GM06990 (cell line): Measurements from ENCODE around the gene C1GALT1C1.

ENCODE experiments used
- DNase-seq: peaks from one replicate; pipeline ENCODE4 v3.0.0-alpha.2; 2011; ENCODE audit not compliant: insufficient read length; ENCODE audit errors: extremely low read depth
- H3K27me3 ChIP-seq: replicated peaks from 2 replicates; pipeline ENCODE4 v1.6.0; 2011; ENCODE audit warnings: low read length; ENCODE audit not compliant: control insufficient read depth, insufficient read depth
- H3K36me3 ChIP-seq: 2 replicates; pipeline ENCODE4 v1.5.1; 2011; ENCODE audit warnings: low read length; ENCODE audit not compliant: control insufficient read depth, insufficient read depth
- H3K4me3 ChIP-seq: replicated peaks from 2 replicates; pipeline ENCODE4 v1.5.1; 2011; ENCODE audit warnings: low read depth, mild to moderate bottlenecking, control low read depth, low read length
- TF ChIP-seq, protein P1 (sequence below): IDR thresholded peaks from 2 replicates; pipeline ENCODE4 v1.5.1; 2011; ENCODE audit warnings: low read length, control low read depth, mild to moderate bottlenecking, inconsistent platforms; ENCODE audit not compliant: insufficient read depth, poor library complexity, severe bottlenecking

Gene C1GALT1C1

DNA sequence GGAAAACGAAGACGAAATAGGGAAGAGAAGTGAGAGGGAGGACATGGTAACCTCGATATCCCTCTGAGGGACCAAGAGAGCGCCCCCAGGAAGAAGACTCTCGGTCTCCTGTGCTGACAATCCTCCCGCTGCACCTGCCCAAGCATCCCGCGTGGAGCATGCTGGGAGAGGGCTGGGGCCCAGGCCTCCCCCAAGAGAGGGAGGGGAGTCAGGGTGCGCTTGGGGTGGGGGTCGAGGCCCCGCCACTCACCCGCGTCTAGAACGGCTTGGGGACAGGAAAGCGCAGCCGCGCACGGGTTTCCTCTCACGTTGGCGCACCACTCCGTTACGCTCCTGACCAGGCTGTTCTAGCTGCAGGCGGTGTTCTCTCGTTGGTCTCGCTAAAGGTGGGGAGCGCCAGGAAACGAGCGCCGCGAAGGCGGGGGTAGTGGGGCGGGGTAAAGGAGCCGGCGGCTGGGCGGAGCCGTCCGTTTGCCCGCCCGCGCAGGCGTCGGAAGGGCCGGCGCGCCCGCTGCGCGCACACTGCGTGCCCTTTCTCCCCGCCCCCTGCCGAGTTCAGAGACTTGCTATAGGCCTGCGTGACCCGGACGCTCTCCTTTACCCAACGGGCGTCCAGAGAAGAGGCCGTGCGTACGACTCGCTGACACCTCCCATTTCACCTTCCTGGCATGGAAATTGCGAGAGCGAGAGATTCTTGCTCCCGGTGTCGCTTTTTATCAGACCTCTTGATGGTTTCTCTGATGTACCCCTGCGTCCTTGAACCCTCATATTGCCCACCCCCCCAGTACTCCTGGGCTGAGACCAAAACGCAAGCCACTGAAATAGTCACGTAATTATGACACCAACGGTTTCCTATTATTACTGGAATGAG, at the start of gene C1GALT1C1:
Gene C1GALT1C1 (minus strand): TSS at position 388 of the 871 bp plus-strand sequence. CDS start 2,888 bp downstream, outside the sequence.
- TF ChIP-seq, protein P1, sequence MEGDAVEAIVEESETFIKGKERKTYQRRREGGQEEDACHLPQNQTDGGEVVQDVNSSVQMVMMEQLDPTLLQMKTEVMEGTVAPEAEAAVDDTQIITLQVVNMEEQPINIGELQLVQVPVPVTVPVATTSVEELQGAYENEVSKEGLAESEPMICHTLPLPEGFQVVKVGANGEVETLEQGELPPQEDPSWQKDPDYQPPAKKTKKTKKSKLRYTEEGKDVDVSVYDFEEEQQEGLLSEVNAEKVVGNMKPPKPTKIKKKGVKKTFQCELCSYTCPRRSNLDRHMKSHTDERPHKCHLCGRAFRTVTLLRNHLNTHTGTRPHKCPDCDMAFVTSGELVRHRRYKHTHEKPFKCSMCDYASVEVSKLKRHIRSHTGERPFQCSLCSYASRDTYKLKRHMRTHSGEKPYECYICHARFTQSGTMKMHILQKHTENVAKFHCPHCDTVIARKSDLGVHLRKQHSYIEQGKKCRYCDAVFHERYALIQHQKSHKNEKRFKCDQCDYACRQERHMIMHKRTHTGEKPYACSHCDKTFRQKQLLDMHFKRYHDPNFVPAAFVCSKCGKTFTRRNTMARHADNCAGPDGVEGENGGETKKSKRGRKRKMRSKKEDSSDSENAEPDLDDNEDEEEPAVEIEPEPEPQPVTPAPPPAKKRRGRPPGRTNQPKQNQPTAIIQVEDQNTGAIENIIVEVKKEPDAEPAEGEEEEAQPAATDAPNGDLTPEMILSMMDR, result peak; percentile 3
- H3K27me3 ChIP-seq, result no peaks in the 10 kb centered on the region
- H3K36me3 ChIP-seq, result no peaks in the 10 kb centered on the region
- DNase-seq, result peak; percentile 96
- H3K4me3 ChIP-seq, result peak within 1 kb of the TSS; percentile 73

DNA sequence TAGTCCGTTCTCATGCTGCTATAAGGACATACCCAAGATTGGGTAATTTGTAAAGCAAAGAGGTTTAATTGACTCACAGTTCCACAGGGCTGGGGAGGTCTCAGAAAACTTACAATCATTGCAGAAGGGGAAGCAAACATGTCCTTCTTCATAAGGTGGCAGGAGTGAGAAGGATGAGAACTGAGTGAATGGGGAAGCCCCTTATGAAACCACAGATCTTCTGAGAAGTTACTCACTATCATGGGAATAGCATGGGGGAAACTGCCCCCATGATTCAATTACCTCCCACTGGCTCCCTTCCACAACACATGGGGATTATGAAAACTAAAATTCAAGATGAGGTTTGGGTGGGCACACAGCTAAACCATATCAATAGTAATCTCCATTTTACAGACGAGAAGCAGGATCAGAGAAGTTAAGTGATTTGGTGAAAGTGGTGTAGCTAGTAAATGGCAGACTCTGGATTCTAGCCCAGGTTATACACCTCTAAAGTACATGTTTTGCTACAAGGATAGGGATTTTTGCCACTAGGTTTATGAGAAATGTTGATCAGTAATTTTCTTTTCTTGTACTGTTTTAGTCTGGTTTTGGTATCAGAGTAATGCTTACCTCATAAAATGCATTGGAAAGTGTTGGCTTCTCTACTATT, 47.3 kb upstream of the C1GALT1C1 start:
- Histone ChIP-seq H3K4me3 (no peak overlapping the region), H3K27me3 (no peaks in the 10 kb centered on the region), H3K36me3 (no peaks in the 10 kb centered on the region)
- DNase-seq, result no peak
- TF ChIP-seq, protein P1, result no peak

DNA sequence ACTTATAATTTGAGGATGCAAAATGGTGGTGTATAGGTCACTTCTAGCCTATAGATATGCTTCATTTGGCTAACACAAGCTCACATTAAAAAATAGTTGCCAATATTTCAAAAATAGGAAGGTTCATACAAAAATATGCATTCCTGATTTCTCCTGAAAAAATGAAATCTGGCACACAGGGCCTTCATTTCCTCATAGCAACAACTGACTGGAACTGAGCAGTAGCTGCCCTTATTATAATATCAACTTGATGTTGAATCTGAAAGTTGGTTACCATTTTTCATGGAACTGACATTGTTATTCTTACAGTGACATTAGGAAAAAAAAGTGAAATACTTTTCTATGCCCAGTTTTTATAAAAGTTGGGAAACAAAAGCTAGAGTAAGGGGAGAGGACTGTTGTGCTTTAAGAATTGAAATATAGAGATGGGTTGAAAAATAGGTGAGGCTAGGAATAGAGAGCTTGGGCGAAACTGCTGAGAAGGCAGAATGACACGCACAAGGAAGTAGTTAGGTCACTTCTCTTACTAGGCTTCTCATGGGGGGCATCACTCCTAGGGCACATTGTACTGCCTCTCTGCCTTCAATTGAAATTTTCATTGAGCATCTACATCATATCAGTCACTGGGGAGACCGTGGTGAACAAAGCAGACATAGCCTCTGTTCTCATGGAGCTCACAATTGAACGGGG, 43.1 kb upstream of the C1GALT1C1 start:
- Histone ChIP-seq H3K4me3 (no peak overlapping the region), H3K36me3 (no peaks in the 10 kb centered on the region), H3K27me3 (no peaks in the 10 kb centered on the region)
- TF ChIP-seq, protein P1, result no peak
- no peak for DNase-seq

DNA sequence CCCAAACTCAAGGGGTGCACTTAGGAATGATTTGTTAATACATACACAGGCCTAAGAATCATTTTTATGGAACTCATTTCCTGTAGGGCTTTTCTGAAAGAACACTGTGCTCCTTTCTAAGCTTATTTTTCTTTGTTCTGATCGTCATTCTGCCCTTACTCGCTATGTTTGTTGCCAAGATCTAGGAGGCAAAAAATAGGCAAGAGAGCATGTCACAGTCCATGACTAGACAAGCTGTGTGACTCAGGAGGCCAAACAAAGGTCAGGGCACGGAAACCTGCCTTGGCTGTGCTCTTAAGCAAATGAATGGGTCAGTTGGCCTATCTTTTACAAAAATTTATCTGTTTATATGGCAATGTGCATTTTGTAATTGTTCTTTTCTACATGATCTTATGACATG, 42.5 kb upstream of the C1GALT1C1 start:
- Histone ChIP-seq H3K36me3 (no peaks in the 10 kb centered on the region), H3K4me3 (no peak overlapping the region), H3K27me3 (no peaks in the 10 kb centered on the region)
- TF ChIP-seq, protein P1, result no peak
- DNase-seq, result no peak

DNA sequence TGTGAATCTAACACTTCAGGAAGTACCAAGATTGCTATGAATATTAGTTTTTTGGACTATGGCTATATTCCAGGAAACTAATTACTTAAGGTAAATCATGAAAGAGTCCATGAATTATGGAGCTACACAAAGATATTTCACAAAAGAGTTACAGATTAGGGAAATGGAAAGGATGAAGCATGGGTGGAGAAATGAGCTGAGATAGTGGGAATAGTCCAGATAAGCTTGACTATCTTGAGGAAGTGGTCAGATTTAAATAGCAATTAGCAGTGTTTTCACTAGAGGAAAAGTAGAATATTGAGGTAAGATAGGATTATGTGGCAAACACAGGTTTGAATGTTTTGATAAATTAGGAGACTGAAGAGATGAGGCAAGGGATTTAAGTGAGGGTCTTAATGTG, 42.1 kb upstream of the C1GALT1C1 start:
- no peaks in the 10 kb centered on the region for H3K36me3 ChIP-seq

More for the DNA sequence above, 42.1 kb upstream of the C1GALT1C1 start:
- Histone ChIP-seq H3K27me3 (no peaks in the 10 kb centered on the region), H3K4me3 (no peak overlapping the region)
- no peak for DNase-seq
- TF ChIP-seq, protein P1, result no peak
